Tibial artery (tissue), 4 donors: ENCODE results near the gene HOXD8.

Experiments
- DNase-seq, 2 donors: peaks; one replicate each; pipeline ENCODE4 v3.0.0-alpha.2; 2019
- H3K27ac ChIP-seq, 2 donors: fragments of 200-600 bp; sonication (generic) in 1 of 2; 1 replicate in 1 of 2; 2 replicates in 1 of 2; pipeline ENCODE4 v1.5.1; 2018 to 2019; ENCODE audit warnings: mild to moderate bottlenecking in 1 of 2
- H3K27me3 ChIP-seq, 2 donors: fragments of 200-600 bp; sonication (generic) in 1 of 2; one replicate each; pipeline versions ENCODE4 v1.5.1 to v1.6.0; 2016 to 2019
- H3K36me3 ChIP-seq, 3 donors: fragments of 200-600 bp; sonication (generic) in 2 of 3; one replicate each; pipeline ENCODE4 v1.5.1; 2016 to 2019; ENCODE audit warnings: mild to moderate bottlenecking in 2 of 3
- H3K4me1 ChIP-seq, 4 donors: fragments of 200-600 bp; sonication (generic) in 2 of 4; 1 replicate in 3 of 4; 2 replicates in 1 of 4; pipeline ENCODE4 v1.5.1; 2016 to 2019
- H3K4me3 ChIP-seq, 2 donors: fragments of 200-600 bp; sonication (generic) in 1 of 2; 1 replicate in 1 of 2; 2 replicates in 1 of 2; pipeline ENCODE4 v1.5.1; 2018 to 2019; ENCODE audit warnings: mild to moderate bottlenecking in 2 of 2
- H3K9me3 ChIP-seq, 3 donors: fragments of 200-600 bp; sonication (generic) in 1 of 3; one replicate each; pipeline ENCODE4 v1.5.1; 2016 to 2019
- CTCF ChIP-seq, 2 experiments: fragments of 200-600 bp in 1 of 2; fragments of 450-650 bp in 1 of 2; IDR thresholded peaks; one replicate each; pipeline ENCODE4 v1.5.1; 2017 to 2019; ENCODE audit warnings: antibody characterized with exemption in 2 of 2, mild to moderate bottlenecking in 1 of 2, moderate library complexity in 1 of 2
- intact Hi-C: fragments of 100-400 bp; cut with DNase I; formaldehyde crosslinking; loops from one replicate; pipeline ENCODE4 v1.15.0; 2023; ENCODE audit warnings: low total_unique reads

Gene HOXD8

DNA sequence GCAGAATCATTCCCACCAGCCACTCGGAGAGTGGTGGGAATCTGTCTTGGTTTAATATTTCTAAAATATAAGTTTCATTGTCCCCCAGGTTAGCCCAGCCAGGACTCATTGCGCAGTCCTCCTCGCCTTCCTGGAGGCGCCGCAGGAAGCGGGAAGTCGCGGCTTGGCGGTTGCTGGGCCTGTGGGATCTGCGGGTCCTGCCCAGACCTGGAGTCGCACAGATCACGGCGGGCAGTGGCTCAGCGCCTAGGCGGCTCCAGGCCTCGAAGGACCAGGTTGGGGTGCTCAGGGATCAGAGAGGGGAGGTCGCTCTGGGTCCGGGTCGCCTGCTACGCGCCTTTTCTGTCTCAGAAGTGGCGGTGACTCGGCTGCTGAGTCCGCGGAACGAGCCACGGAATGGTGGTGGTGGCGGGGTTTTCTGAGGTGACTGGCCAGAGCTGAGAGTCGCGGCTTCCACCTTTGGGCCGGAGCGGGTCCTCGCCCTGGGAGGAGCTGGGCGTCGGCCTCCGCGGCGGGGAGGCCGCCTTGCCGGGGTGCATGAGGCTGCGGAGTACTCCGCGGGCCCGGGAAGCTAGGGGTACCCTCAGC lies 30.3 kb downstream of the HOXD8 start:
- Histone ChIP-seq H3K27ac (no peak overlapping the region), H3K4me3 (peak overlapping the region; percentile 28 to 41), H3K9me3 (peaks cover 0 to 7% (median 0%) of the 10 kb centered on the region in 3 donors), H3K27me3 (peaks cover 0 to 82% of the 10 kb centered on the region in 2 donors), H3K36me3 (peaks cover 0 to 8% (median 0%) of the 10 kb centered on the region in 3 donors), H3K4me1 (peaks cover 0 to 54% (median 37%) of the 10 kb centered on the region in 4 donors)
- intact Hi-C loops = loop anchor here (10.0 kb wide), 1 partner anchor 95 kb away; no protein-coding TSS in a partner anchor
- DNase-seq = no peak
- no peak for TF ChIP-seq CTCF (IDR thresholded peaks at IDR 0.05)

- Histone ChIP-seq H3K9me3 (peaks cover 0 to 7% (median 0%) of the 10 kb centered on the region in 3 donors), H3K4me3 (peak overlapping the region; percentile 28 to 41), H3K27ac (no peak overlapping the region), H3K4me1 (peaks cover 0 to 61% (median 40%) of the 10 kb centered on the region in 4 donors), H3K36me3 (peaks cover 0 to 4% (median 0%) of the 10 kb centered on the region in 3 donors), H3K27me3 (peaks cover 0 to 86% of the 10 kb centered on the region in 2 donors)
- intact Hi-C loops = no loop called here
- TF ChIP-seq CTCF (IDR thresholded peaks at IDR 0.05) = no peak
- no peak for DNase-seq
Measured at GRCh38 chr2:176160251-176160985, 30.9 kb downstream of the HOXD8 start.

GRCh38 chr2:176160986-176161824 lies 31.7 kb downstream of the HOXD8 start:
- H3K27ac ChIP-seq = no peak overlapping the region
- intact Hi-C loops = no loop called here
- peaks cover 0 to 90% of the 10 kb centered on the region in 2 donors for H3K27me3 ChIP-seq
- no peaks in the 10 kb centered on the region for H3K36me3 ChIP-seq
- H3K9me3 ChIP-seq = peaks cover 0 to 7% (median 0%) of the 10 kb centered on the region in 3 donors
- DNase-seq = no peak
- peaks cover 0 to 62% (median 41%) of the 10 kb centered on the region in 4 donors for H3K4me1 ChIP-seq
- TF ChIP-seq CTCF (IDR thresholded peaks at IDR 0.05) = no peak
- peak overlapping the region; percentile 28 to 41 for H3K4me3 ChIP-seq

DNA sequence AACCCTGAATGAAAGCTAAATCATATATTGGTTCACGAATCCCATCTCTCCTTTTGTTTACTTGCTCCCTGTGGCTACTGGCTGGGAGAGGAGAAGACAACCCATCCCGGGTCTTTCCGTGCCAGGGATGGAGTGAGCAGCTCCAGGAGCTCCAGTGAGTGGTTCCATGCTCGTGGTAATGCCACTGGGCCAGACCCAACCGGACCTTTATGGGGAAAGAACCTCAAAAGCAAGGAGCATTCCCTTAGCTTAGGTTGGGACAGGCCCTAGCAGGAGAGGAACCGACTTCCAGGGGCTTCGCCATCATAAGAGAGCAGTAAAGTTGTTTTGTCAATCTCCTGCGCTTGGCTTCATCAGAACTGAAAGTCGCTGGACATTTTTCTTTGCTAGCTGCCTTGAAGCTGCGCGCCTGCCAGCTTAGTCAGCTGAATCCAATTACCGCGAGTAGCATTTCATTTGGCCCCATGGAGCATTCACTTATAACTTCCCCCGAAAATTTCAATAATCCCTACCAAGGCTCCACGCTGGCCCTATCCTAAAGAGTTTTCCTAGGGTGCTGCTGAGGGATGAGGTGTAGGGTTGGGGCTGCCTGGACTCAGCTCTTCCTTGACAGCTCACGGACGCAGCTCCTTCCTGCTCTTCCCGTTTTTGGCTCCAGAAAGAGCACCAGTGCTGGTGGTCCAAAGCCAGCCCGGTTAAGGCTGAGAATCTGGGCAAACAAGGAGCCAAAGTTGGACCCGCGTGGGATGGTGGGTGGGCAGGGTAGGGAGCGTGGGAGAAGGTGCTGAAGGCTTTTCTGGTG lies 32.5 kb downstream of the HOXD8 start:
- DNase-seq = no peak
- peaks cover 0 to 7% (median 0%) of the 10 kb centered on the region in 3 donors for H3K9me3 ChIP-seq
- intact Hi-C loops = no loop called here
- no peak overlapping the region for H3K27ac ChIP-seq
- no peaks in the 10 kb centered on the region for H3K36me3 ChIP-seq
- H3K4me1 ChIP-seq = peaks cover 0 to 60% (median 40%) of the 10 kb centered on the region in 4 donors
- TF ChIP-seq CTCF (IDR thresholded peaks at IDR 0.05) = no peak
- peak overlapping the region; percentile 4 to 34 for H3K4me3 ChIP-seq
- peaks cover 0 to 82% of the 10 kb centered on the region in 2 donors for H3K27me3 ChIP-seq
